ENCODE results near the gene HSPA12B. TPM values are rescaled to one million over a fixed set of nuclear protein-coding genes. Genes with fewer than 3 reads are reported as not detected.

The HSPA12B gene
- total RNA-seq, 1 experiment from 2014 or later, result 2.7 TPM

GRCh38 chr20:3728876-3729275 is 3.6 kb upstream of the HSPA12B start:
- Histone ChIP-seq H3K4me2 (ENCODE audit: insufficient read depth, insufficient read length, low read length) (no peak overlapping the region), H3K79me1 (ENCODE audit: insufficient read depth, low read depth, low read length, poor library complexity, severe bottlenecking) (no peaks in the 10 kb centered on the region), H3K4me1 (ENCODE audit: insufficient read depth, low read length) (no peaks in the 10 kb centered on the region), H3K23ac (ENCODE audit: insufficient read length, low read depth, low read length) (no peak overlapping the region), H3K9me3 (ENCODE audit: control insufficient read depth, low read depth, low read length) (no peaks in the 10 kb centered on the region), H2BK20ac (ENCODE audit: low read depth, low read length, poor library complexity, severe bottlenecking) (no peak overlapping the region), H3K27ac (ENCODE audit: insufficient read length, low read depth, low read length) (no peak overlapping the region), H3K4ac (ENCODE audit: low read depth, low read length) (no peak overlapping the region), H3K18ac (ENCODE audit: insufficient read length, low read depth, low read length) (no peak overlapping the region), H2BK15ac (ENCODE audit: low read depth, low read length) (no peak overlapping the region), H4K5ac (ENCODE audit: insufficient read length, low read depth, low read length) (no peak overlapping the region), H3K27me3 (ENCODE audit: insufficient read depth, low read length) (no peaks in the 10 kb centered on the region; the same call in 1 of the 2 replicates), H2BK5ac (ENCODE audit: insufficient read length, low read length) (no peak overlapping the region), H3K9ac (ENCODE audit: extremely low read depth, insufficient read length, low read length) (no peak overlapping the region), H2BK12ac (ENCODE audit: insufficient read length, low read depth, low read length) (no peak overlapping the region), H3K23me2 (ENCODE audit: insufficient read length, low read depth, low read length, poor library complexity, severe bottlenecking) (no peaks in the 10 kb centered on the region), H3K79me2 (ENCODE audit: insufficient read depth, low read length) (no peaks in the 10 kb centered on the region), H3K14ac (ENCODE audit: insufficient read depth, low read length) (no peak overlapping the region), H4K91ac (ENCODE audit: insufficient read length, low read depth, low read length) (no peak overlapping the region), H2BK120ac (ENCODE audit: low read depth, low read length, poor library complexity, severe bottlenecking) (no peak overlapping the region), H3T11ph (ENCODE audit: low read length) (no peak overlapping the region), H3K56ac (ENCODE audit: insufficient read length, low read depth, low read length) (no peak overlapping the region), H4K8ac (replicated peaks; ENCODE audit: insufficient read length, low read depth, low read length) (no peak overlapping the region), H2AK5ac (ENCODE audit: insufficient read length, low read length) (no peak overlapping the region), H2AFZ (ENCODE audit: low read length) (no peak overlapping the region), H4K20me1 (ENCODE audit: control insufficient read depth, insufficient read depth, insufficient read length) (no peaks in the 10 kb centered on the region)
- DNase-seq, result peak; percentile 17
- no peak overlapping the region for H3K4me3 Mint-ChIP-seq
- H3K27ac Mint-ChIP-seq, result no peak overlapping the region; a peak in 1 of 7 replicates
- peaks cover 5 to 25% of the 10 kb centered on the region in 2 experiments for H3K4me1 Mint-ChIP-seq
- TF ChIP-seq, protein P1, sequence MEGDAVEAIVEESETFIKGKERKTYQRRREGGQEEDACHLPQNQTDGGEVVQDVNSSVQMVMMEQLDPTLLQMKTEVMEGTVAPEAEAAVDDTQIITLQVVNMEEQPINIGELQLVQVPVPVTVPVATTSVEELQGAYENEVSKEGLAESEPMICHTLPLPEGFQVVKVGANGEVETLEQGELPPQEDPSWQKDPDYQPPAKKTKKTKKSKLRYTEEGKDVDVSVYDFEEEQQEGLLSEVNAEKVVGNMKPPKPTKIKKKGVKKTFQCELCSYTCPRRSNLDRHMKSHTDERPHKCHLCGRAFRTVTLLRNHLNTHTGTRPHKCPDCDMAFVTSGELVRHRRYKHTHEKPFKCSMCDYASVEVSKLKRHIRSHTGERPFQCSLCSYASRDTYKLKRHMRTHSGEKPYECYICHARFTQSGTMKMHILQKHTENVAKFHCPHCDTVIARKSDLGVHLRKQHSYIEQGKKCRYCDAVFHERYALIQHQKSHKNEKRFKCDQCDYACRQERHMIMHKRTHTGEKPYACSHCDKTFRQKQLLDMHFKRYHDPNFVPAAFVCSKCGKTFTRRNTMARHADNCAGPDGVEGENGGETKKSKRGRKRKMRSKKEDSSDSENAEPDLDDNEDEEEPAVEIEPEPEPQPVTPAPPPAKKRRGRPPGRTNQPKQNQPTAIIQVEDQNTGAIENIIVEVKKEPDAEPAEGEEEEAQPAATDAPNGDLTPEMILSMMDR (conservative IDR thresholded peaks at IDR 0.05), result no peak
- H3K36me3 Mint-ChIP-seq (ENCODE audit: insufficient read depth in 1 of 3, low read depth in 3 of 3), result no peaks in the 10 kb centered on the region
- H3K9me3 Mint-ChIP-seq, result peaks cover 0 to 3% of the 10 kb centered on the region in 2 experiments; a peak in 2 of 5 replicates
- peaks cover 64% of the 10 kb centered on the region for H3K27me3 Mint-ChIP-seq (ENCODE audit: low read depth)
- WGBS (ENCODE audit: extremely low coverage, insufficient read length, low lambda C conversion rate), result no CpG with 5 or more reads among the region's 3 CpGs

Measured in H9 (cell line).